GM12874 (cell line): ENCODE results near the gene TRIM2.

ENCODE experiments used
- TF ChIP-seq, protein P1 (sequence below): IDR thresholded peaks from 2 replicates; pipeline ENCODE4 v1.5.1; 2011; ENCODE audit warnings: low read depth, mild to moderate bottlenecking, control low read depth, low read length, moderate library complexity; ENCODE audit not compliant: insufficient read depth

The TRIM2 gene

DNA sequence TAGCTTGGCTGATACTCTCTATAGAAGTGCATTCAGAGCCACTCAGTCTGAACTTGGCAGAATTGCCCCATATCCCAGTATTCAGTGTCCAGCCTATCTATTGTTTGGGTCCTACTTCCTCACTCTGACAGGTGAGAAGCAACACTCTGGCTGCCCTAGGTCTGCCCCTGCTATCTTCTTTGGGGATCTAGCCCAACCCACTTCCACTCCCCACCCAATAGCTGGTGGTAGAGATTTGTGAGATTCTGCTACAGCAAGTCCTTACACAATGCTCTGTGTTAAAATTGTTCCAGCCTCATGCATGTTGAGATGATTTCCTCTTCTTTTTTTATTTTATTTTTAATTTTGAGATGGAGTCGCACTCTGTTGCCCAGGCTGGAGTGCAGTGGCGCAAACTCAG lies 67.6 kb downstream of the TRIM2 start:
- TF ChIP-seq, protein P1, sequence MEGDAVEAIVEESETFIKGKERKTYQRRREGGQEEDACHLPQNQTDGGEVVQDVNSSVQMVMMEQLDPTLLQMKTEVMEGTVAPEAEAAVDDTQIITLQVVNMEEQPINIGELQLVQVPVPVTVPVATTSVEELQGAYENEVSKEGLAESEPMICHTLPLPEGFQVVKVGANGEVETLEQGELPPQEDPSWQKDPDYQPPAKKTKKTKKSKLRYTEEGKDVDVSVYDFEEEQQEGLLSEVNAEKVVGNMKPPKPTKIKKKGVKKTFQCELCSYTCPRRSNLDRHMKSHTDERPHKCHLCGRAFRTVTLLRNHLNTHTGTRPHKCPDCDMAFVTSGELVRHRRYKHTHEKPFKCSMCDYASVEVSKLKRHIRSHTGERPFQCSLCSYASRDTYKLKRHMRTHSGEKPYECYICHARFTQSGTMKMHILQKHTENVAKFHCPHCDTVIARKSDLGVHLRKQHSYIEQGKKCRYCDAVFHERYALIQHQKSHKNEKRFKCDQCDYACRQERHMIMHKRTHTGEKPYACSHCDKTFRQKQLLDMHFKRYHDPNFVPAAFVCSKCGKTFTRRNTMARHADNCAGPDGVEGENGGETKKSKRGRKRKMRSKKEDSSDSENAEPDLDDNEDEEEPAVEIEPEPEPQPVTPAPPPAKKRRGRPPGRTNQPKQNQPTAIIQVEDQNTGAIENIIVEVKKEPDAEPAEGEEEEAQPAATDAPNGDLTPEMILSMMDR: no peak

DNA sequence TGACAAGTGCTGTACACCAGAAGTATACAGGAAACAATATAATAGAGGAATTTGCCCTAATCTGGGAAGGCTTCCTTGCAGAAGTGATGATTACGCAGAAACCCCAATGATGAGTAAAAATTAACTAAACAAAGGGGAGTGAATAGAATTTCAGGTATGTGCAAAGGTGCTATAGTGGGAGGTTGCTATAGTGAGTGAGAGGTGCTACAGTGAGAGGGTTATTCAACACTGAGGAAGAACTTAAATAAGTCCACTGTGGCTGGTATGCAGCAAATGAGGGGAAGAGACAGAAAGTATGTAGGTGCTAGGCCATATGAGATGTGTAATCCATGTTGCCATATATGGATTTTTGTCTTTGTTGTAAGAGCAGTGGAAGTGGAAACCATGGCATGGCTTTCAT lies 69.5 kb downstream of the TRIM2 start:
- TF ChIP-seq, protein P1: no peak

DNA sequence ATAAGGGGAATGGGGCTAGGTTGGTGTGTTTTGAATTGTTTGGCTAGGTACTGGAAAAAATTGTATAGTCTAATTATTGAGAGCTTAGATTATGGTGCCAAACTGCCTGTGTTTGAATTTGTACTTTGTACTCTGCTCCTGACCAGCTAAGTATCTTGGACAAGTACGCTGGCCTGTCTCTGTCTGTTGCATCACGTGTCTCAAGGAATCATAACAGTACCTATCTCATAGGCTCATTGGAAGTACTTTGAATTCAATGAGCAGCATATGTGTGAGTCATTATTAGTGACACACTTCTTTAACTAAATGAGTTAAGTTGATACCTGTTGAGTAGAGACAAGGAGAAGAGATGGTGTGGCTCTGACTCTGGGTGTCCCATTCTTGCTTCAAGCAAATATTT lies 70.7 kb downstream of the TRIM2 start:
- TF ChIP-seq, protein P1: no peak

DNA sequence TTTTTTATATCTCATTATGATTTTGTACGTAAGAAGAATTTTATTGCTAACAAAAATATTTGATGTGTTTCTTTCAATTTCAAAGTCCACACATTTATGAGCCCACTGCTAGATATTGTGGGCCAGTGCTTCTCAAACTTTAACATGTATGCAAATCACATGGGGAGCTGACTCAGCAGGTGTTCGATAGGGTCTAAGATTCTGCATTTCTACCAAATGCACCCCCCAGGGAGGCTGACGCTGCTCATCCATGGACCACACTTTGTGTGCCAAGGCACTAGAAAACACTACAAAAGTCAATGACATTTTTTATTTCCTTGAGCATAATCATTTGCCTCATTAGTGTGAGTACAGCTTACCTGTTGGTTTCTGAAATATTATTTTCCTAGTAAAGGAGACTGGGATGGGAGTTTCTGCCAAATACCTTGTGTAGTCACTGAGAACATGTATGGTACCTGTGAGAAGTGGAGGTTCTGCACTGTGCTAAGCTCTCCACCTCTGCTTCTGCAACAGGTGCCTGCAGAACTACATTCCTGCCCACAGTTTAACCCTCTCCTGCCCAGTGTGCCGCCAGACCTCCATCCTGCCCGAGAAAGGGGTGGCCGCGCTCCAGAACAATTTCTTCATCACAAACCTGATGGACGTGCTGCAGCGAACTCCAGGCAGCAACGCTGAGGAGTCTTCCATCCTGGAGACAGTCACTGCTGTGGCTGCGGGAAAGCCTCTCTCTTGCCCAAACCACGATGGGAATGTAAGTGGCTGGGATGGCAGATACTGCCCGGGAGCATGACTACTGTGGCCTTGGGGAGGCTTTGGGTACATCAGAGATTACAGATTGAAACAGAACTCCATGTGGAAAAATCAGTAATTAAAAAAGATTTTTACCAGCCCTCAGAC lies 71.4 kb downstream of the TRIM2 start:
- TF ChIP-seq, protein P1: no peak

DNA sequence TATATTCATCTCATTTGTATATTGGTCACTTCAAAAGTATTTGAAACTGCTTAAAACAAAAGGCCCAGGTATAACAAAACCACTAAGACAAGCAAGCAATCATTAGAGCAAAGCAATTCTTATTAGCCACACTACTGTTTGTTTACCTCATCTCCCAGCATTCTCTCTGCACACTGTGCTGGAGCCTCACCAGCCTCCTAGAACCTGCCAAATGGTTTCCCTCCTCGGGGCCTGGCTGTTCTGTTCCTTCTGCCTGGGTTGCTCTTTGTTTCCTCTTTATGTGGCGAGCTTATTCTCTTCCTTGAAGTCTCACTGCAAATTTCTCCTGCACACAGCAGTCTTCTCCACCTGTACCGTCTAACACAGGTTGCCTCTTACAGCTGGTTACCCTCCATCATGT lies 72.7 kb downstream of the TRIM2 start:
- TF ChIP-seq, protein P1: no peak

DNA sequence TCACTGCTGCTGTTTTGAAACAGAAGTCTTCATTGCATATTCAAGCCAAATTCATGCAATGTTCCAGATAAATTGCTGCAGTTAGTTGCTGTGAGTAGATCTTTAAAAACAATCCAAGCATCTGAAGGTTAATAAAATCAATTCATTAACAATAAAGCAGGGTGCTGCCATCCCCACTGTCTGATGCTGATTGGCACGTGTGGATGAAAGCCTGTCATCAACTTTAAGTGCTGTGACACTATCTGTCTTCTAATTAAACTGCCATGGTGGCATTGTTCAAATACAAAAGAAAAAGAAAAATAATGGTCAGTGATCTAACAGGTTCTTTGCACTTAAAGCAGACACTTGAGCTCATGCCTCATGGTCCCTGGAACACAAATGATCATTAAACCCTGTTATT lies 77.2 kb downstream of the TRIM2 start:
- TF ChIP-seq, protein P1: no peak

DNA sequence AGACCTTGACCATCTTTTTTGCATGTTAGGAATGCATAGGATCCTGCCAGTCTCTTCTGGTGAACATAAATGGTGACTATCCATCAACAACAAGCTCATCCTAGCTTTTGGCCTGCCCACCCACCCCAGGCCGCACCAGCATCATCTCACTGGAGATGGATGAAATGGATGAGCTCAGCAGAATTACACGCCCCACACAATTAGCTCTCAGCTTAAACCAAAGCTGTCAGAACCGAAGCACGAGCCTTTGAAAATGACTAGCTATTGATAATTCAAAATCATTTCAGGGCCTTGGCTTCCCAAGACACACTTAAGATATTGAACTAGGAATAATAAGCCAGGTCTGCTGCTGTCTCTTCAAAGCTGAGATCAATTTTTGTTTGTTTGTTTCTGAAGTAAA lies 77.8 kb downstream of the TRIM2 start:
- TF ChIP-seq, protein P1: no peak
